Measurements from ENCODE around the gene TRAPPC14. TPM values are rescaled to one million over a fixed set of nuclear protein-coding genes. Genes with fewer than 3 reads are reported as not detected.
A peak's percentile ranks its signal among the peaks of the same experiment; 100 is the strongest.

Gene TRAPPC14
- total and polyA plus RNA-seq, 2 of the 13 experiments (the other 11 are each of a cell fraction or from before 2014, with no cell fraction given): 4.7 to 9.6 TPM

DNA sequence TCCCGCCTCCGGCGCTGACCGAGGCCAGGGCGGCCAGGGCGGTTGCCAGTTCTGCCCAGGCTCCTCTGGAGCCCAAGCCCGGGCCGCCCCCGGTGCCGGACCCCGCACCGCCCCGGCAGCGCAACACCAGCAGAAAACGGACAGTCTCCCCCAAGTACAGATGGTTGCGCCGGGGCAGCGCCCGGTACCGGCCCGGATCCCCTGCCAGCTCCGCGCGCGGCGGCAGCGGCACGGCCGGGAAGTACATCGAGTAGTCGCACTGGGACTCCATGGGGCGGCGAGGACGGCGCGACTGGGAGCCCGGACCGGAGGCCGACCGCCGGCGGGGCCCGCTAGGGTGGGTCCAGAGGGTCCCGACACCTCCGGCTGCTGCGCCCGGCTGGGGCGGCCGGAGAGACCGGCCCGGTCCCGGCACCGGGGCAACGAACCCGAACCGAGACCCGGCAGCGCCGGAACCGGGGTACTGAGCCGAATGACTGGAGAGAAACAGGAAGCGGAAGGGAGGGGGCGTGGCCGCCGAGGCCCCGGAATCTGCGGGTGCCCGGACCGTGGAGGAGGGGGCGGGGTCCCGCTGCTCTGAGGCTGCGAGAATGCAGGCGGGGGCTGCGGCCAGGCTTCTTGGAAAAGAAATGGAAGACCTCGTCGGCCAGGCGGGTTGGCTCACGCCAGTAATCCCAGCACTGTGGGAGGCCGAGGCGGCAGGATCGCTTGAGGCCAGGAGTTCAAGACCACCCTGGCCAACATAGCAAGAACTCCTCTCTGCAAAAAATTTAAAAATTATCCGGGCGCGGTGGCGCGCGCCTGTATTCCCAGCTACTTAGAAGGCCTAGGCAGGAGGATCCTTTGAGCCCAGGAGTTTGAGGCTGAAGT, at the start of gene TRAPPC14 (continued):
- TF ChIP-seq ZFP62 (CRISPR knock-in tag; IDR thresholded peaks at IDR 0.05) (no peak), PBX2 (CRISPR knock-in tag; IDR thresholded peaks at IDR 0.05) (no peak), ZNF484 (CRISPR knock-in tag; IDR thresholded peaks at IDR 0.05; ENCODE audit: borderline replicate concordance, low read depth) (no peak), STAT5B (CRISPR knock-in tag; IDR thresholded peaks at IDR 0.05) (no peak), TCF12 (IDR thresholded peaks at IDR 0.05) (no peak), TCF12 (CRISPR knock-in tag; IDR thresholded peaks at IDR 0.05) (0 out of 2 replicates have a peak, but pooled peaks have one; percentile 48), REL (CRISPR knock-in tag; conservative IDR thresholded peaks at IDR 0.05) (no peak), CREB3 (CRISPR knock-in tag; IDR thresholded peaks at IDR 0.05) (no peak), TOPORS (CRISPR knock-in tag; IDR thresholded peaks at IDR 0.05) (no peak), LRRFIP1 (CRISPR knock-in tag; conservative IDR thresholded peaks at IDR 0.05) (no peak), SRSF4 (IDR thresholded peaks at IDR 0.05; ENCODE audit: low read depth, low read length, poor library complexity, severe bottlenecking) (no peak), PRPF4 (IDR thresholded peaks at IDR 0.05; ENCODE audit: low read depth, low read length, poor library complexity, severe bottlenecking) (no peak), EED (CRISPR knock-in tag; IDR thresholded peaks at IDR 0.05) (no peak), ZSCAN20 (CRISPR knock-in tag; IDR thresholded peaks at IDR 0.05; ENCODE audit: borderline replicate concordance) (no peak; the same call in 1 of the 2 replicates), ZNF710 (CRISPR knock-in tag; IDR thresholded peaks at IDR 0.05; ENCODE audit: borderline replicate concordance) (0 out of 2 replicates have a peak, but pooled peaks have one; percentile 38), GATAD2A (CRISPR knock-in tag; IDR thresholded peaks at IDR 0.05) (peak; percentile 39; the same call in 1 of the 2 replicates), MTF1 (CRISPR knock-in tag; IDR thresholded peaks at IDR 0.05) (0 out of 2 replicates have a peak, but pooled peaks have one; percentile 7), ZNF224 (CRISPR knock-in tag; IDR thresholded peaks at IDR 0.05) (no peak)
- TF ChIP-seq, protein P1, sequence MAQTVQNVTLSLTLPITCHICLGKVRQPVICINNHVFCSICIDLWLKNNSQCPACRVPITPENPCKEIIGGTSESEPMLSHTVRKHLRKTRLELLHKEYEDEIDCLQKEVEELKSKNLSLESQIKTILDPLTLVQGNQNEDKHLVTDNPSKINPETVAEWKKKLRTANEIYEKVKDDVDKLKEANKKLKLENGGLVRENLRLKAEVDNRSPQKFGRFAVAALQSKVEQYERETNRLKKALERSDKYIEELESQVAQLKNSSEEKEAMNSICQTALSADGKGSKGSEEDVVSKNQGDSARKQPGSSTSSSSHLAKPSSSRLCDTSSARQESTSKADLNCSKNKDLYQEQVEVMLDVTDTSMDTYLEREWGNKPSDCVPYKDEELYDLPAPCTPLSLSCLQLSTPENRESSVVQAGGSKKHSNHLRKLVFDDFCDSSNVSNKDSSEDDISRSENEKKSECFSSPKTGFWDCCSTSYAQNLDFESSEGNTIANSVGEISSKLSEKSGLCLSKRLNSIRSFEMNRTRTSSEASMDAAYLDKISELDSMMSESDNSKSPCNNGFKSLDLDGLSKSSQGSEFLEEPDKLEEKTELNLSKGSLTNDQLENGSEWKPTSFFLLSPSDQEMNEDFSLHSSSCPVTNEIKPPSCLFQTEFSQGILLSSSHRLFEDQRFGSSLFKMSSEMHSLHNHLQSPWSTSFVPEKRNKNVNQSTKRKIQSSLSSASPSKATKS (CRISPR knock-in tag; IDR thresholded peaks at IDR 0.05): no peak

All from HepG2 (cell line).